ENCODE results near the gene HOXA5.

Gene HOXA5

GRCh38 chr7:27156916-27157701, 13.6 kb upstream of the HOXA5 start:
- peak; percentile 20 for DNase-seq
- H3K4me3 Mint-ChIP-seq = peak overlapping the region; percentile 97
- peaks cover 30% of the 10 kb centered on the region for H3K36me3 Mint-ChIP-seq (ENCODE audit: low read depth)
- H3K27me3 Mint-ChIP-seq (ENCODE audit: low read depth, poor library complexity) = peaks cover 6% of the 10 kb centered on the region
- peak overlapping the region; percentile 99 for H3K27ac Mint-ChIP-seq
- no peak for TF ChIP-seq CTCF (IDR thresholded peaks at IDR 0.05)
- H3K4me1 Mint-ChIP-seq = peaks cover 48% of the 10 kb centered on the region
- H3K9me3 Mint-ChIP-seq = no peaks in the 10 kb centered on the region

GRCh38 chr7:27156508-27156898, 13.0 kb upstream of the HOXA5 start, which contains the start of gene HOXA7:
TSS of gene HOXA7 (minus strand) at chr7:27156675. CDS start at chr7:27156545, 130 bp downstream.
- H3K4me3 Mint-ChIP-seq = peak within 1 kb of the TSS; percentile 97
- peaks cover 48% of the 10 kb centered on the region for H3K4me1 Mint-ChIP-seq
- no peak for TF ChIP-seq CTCF (IDR thresholded peaks at IDR 0.05)
- peaks cover 33% of the 10 kb centered on the region for H3K36me3 Mint-ChIP-seq (ENCODE audit: low read depth)
- H3K27me3 Mint-ChIP-seq (ENCODE audit: low read depth, poor library complexity) = peaks cover 8% of the 10 kb centered on the region
- peaks cover 3% of the 10 kb centered on the region for H3K9me3 Mint-ChIP-seq
- peak within 1 kb of the TSS; percentile 99 for H3K27ac Mint-ChIP-seq
- peak; percentile 84 for DNase-seq

- TF ChIP-seq CTCF (IDR thresholded peaks at IDR 0.05) = no peak
- H3K4me1 Mint-ChIP-seq = peaks cover 48% of the 10 kb centered on the region
- peaks cover 4% of the 10 kb centered on the region for H3K9me3 Mint-ChIP-seq
- H3K27ac Mint-ChIP-seq = peak overlapping the region; percentile 99
- peak; percentile 59 for DNase-seq
- peak overlapping the region; percentile 97 for H3K4me3 Mint-ChIP-seq
- H3K36me3 Mint-ChIP-seq (ENCODE audit: low read depth) = peaks cover 38% of the 10 kb centered on the region
- H3K27me3 Mint-ChIP-seq (ENCODE audit: low read depth, poor library complexity) = peaks cover 8% of the 10 kb centered on the region
These were observed 12.5 kb upstream of the HOXA5 start for GRCh38 chr7:27155816-27156507.

GRCh38 chr7:27154901-27155815, 11.7 kb upstream of the HOXA5 start:
- H3K36me3 Mint-ChIP-seq (ENCODE audit: low read depth) = peaks cover 46% of the 10 kb centered on the region
- peaks cover 8% of the 10 kb centered on the region for H3K27me3 Mint-ChIP-seq (ENCODE audit: low read depth, poor library complexity)
- peak overlapping the region; percentile 99 for H3K27ac Mint-ChIP-seq
- H3K9me3 Mint-ChIP-seq = peaks cover 4% of the 10 kb centered on the region
- DNase-seq = peak; percentile 53
- peak overlapping the region; percentile 97 for H3K4me3 Mint-ChIP-seq
- no peak for TF ChIP-seq CTCF (IDR thresholded peaks at IDR 0.05)
- H3K4me1 Mint-ChIP-seq = peaks cover 48% of the 10 kb centered on the region

DNA sequence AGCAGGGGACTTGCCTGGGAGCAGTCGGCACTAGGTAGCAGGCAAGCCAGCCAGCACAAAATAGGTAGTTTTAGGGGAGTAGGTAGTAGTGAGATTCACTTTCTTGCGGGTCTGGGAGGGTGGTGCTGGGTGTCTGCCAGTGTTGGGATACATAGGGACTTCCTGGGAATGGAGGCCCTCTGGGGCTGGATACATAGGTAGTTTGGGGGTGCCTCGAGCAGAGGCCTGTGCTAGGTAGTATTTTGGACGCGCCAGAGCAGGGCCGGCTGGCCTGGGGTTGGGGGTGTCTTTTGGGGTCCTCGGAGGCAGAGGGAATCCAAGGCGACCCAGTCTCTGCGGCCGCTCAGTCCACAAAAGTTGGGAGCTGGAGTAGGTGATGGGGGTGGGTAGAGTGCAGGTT, 10.9 kb upstream of the HOXA5 start:
- Mint-ChIP-seq H3K36me3 (ENCODE audit: low read depth) (peaks cover 54% of the 10 kb centered on the region), H3K4me1 (peaks cover 41% of the 10 kb centered on the region), H3K9me3 (peaks cover 4% of the 10 kb centered on the region), H3K27ac (peak overlapping the region; percentile 99), H3K4me3 (peak overlapping the region; percentile 97), H3K27me3 (ENCODE audit: low read depth, poor library complexity) (peaks cover 8% of the 10 kb centered on the region)
- peak; percentile 10 for DNase-seq
- TF ChIP-seq CTCF (IDR thresholded peaks at IDR 0.05) = no peak

All from nephron progenitor cell (in vitro differentiated cells).